BLaER1 (cell line): ENCODE measurements around the gene MRPS18A.

Source experiments
- H3K27ac ChIP-seq: shearing (Covaris generic); formaldehyde crosslinking; 2 replicates; pipeline ENCODE4 v1.8.1; 2022
- H3K27me3 ChIP-seq: shearing (Covaris generic); formaldehyde crosslinking; 2 replicates; pipeline ENCODE4 v1.8.1; 2022
- H3K36me3 ChIP-seq: shearing (Covaris generic); formaldehyde crosslinking; 2 replicates; pipeline ENCODE4 v1.8.1; 2022
- H3K4me1 ChIP-seq: shearing (Covaris generic); formaldehyde crosslinking; 2 replicates; pipeline ENCODE4 v1.8.1; 2022
- H3K4me2 ChIP-seq: shearing (Covaris generic); formaldehyde crosslinking; 2 replicates; pipeline ENCODE4 v1.8.1; 2022
- H3K4me3 ChIP-seq: shearing (Covaris generic); formaldehyde crosslinking; 2 replicates; pipeline ENCODE4 v1.8.1; 2022
- H3K9ac ChIP-seq: shearing (Covaris generic); formaldehyde crosslinking; 2 replicates; pipeline ENCODE4 v1.8.1; 2022
- H3K9me3 ChIP-seq: shearing (Covaris generic); formaldehyde crosslinking; 2 replicates; pipeline ENCODE4 v1.8.1; 2022
- H4K20me1 ChIP-seq: shearing (Covaris generic); formaldehyde crosslinking; 2 replicates; pipeline ENCODE4 v1.8.1; 2022
- Cebpa-rat ChIP-seq: shearing (Covaris generic); IDR thresholded peaks from 2 replicates; pipeline ENCODE4 v1.8.1; 2022

MRPS18A gene

GRCh38 chr6:43717822-43718221 lies 30.2 kb upstream of the MRPS18A start:
- Histone ChIP-seq H3K9me3 (no peaks in the 10 kb centered on the region), H3K4me2 (0 out of 2 replicates have a peak overlapping the region, but pooled peaks have one; percentile 24), H3K4me1 (peaks cover 34% of the 10 kb centered on the region), H3K9ac (no peak overlapping the region), H3K36me3 (no peaks in the 10 kb centered on the region), H3K4me3 (no peak overlapping the region), H4K20me1 (no peaks in the 10 kb centered on the region), H3K27me3 (no peaks in the 10 kb centered on the region), H3K27ac (no peak overlapping the region)
- TF ChIP-seq Cebpa-rat, result no peak

GRCh38 chr6:43717389-43717788 lies 29.8 kb upstream of the MRPS18A start:
- no peaks in the 10 kb centered on the region for H4K20me1 ChIP-seq
- H3K9me3 ChIP-seq, result no peaks in the 10 kb centered on the region
- H3K4me2 ChIP-seq, result 0 out of 2 replicates have a peak overlapping the region, but pooled peaks have one; percentile 24
- H3K4me3 ChIP-seq, result no peak overlapping the region
- H3K9ac ChIP-seq, result no peak overlapping the region
- no peak overlapping the region for H3K27ac ChIP-seq
- H3K4me1 ChIP-seq, result peaks cover 34% of the 10 kb centered on the region
- no peak for TF ChIP-seq Cebpa-rat
- H3K36me3 ChIP-seq, result no peaks in the 10 kb centered on the region
- H3K27me3 ChIP-seq, result no peaks in the 10 kb centered on the region

DNA sequence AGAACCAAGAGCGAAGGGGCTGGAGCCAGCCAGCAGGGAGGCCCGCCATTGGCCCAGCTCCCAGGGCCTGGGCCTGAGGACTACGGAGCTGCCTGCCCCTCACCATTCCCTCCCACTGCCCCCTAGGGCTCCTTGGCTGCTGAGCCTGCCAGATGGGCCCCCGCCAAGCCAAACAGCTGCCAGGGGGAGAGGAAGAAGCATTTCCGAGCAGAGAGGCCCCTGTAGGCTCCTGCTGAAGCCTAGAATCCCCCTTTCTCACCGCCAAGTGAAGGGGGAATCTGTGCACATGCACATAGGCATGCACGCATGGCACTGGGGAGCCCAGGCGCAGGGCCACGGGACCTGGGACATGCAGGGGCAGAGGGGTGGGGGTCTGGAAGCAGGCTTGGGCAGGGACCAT lies 28.5 kb upstream of the MRPS18A start:
- no peak overlapping the region for H3K9ac ChIP-seq
- H4K20me1 ChIP-seq, result no peaks in the 10 kb centered on the region
- H3K36me3 ChIP-seq, result no peaks in the 10 kb centered on the region
- no peak overlapping the region for H3K27ac ChIP-seq
- H3K9me3 ChIP-seq, result no peaks in the 10 kb centered on the region
- peaks cover 34% of the 10 kb centered on the region for H3K4me1 ChIP-seq
- H3K4me2 ChIP-seq, result no peak overlapping the region
- H3K4me3 ChIP-seq, result no peak overlapping the region
- TF ChIP-seq Cebpa-rat, result no peak
- no peaks in the 10 kb centered on the region for H3K27me3 ChIP-seq

- Histone ChIP-seq H4K20me1 (no peaks in the 10 kb centered on the region), H3K4me3 (no peak overlapping the region), H3K27me3 (no peaks in the 10 kb centered on the region), H3K4me2 (peak overlapping the region; percentile 42), H3K9ac (no peak overlapping the region), H3K9me3 (no peaks in the 10 kb centered on the region), H3K36me3 (no peaks in the 10 kb centered on the region), H3K27ac (no peak overlapping the region), H3K4me1 (peaks cover 34% of the 10 kb centered on the region)
- TF ChIP-seq Cebpa-rat, result no peak
Observed at GRCh38 chr6:43715056-43715788, 27.6 kb upstream of the MRPS18A start.

DNA sequence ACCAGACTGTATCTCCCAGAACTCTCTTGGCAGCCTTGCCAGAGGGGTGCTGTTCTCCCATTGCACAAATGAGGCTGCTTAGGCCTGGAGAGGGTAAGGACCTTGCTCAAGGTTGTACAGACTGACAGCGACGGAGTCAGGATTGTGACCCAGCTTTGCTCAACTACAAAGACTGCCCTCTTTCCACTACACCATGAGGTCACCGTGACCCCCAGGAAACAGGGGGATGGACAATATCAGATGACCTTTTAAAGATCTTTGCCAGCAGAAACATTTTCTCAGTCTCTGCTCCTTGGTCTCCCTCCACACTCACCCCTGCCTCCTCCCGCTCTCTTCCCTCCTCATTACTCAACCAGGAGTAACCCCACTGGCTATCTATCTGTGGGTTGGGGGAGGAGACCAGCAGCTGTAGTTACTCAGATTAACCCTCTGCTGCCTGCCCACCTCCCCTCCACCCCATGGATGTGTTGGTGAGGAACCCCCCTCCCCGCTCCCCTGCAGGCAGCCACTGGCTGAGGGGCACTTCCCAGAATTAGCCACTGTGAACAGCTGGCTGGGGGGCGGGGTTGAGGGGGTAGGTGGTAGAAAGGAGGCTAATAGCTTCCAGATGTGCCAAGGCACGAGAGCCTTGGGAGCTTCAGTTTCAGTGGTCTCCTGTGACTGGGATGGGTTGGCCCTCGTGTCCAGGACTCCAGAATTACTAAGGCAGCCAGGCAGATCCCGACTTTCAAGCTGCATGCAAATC lies 26.9 kb upstream of the MRPS18A start:
- TF ChIP-seq Cebpa-rat, result no peak
- Histone ChIP-seq H3K4me3 (no peak overlapping the region), H3K27ac (no peak overlapping the region), H3K9me3 (no peaks in the 10 kb centered on the region), H3K4me2 (peak overlapping the region; percentile 42), H4K20me1 (no peaks in the 10 kb centered on the region), H3K9ac (no peak overlapping the region), H3K36me3 (no peaks in the 10 kb centered on the region), H3K4me1 (peaks cover 34% of the 10 kb centered on the region), H3K27me3 (no peaks in the 10 kb centered on the region)

DNA sequence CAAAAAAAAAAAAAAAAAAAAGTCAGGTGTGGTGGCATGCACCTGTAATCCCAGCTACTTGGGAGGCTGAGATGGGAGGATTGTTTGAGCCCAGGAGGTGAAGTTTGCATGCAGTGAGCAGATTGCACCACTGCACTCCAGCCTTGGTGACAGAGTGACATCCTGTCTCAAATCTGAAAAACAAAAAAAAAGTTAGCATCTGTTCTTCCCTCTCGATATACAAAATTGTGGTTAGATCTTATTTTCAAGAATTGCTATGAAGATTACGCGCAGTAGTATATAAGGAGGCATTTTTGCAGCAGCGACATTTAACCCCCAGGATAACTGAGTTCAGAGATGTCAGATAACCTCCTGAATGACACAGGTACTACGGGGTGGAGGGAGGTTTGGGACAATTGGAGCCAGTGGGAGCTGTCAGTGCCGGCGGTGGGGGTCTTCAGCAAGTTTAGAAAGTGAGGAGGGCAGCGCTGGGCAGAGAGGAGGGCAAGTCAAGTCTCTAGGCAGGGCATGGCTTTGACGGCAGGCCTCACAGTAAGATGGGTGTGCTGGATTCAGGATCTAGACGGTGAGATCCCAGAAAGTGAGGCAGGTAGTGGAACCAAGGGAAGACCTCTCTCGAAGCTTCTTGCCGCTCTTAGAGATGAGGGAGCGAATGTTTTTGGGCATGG lies 26.2 kb upstream of the MRPS18A start:
- Histone ChIP-seq H3K9ac (no peak overlapping the region), H4K20me1 (no peaks in the 10 kb centered on the region), H3K27ac (no peak overlapping the region), H3K4me3 (no peak overlapping the region), H3K9me3 (no peaks in the 10 kb centered on the region), H3K4me1 (peaks cover 34% of the 10 kb centered on the region), H3K4me2 (peak overlapping the region; percentile 42; the same call in 1 of the 2 replicates), H3K36me3 (no peaks in the 10 kb centered on the region), H3K27me3 (no peaks in the 10 kb centered on the region)
- no peak for TF ChIP-seq Cebpa-rat

DNA sequence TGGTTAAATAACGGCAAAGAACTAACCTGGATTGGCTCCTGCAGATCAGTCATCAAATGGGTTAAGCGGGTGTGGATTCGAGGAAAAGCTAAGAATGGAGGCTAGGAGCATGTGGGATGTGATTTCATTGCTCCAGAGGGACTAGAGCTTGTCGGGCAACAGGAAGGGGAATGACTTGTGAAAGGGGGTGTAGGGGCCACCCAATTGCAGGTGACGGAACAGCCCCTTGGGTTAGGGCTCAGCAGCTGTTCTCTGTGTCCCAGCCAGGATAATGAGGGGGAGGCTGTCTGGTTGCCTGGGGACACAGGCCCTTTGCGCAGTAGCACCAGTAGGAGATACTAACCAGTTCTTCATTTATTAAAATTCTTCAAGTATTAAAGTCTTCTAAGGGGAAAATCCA lies 25.0 kb upstream of the MRPS18A start:
- no peaks in the 10 kb centered on the region for H3K36me3 ChIP-seq
- H3K27me3 ChIP-seq, result no peaks in the 10 kb centered on the region
- H3K9ac ChIP-seq, result no peak overlapping the region
- no peaks in the 10 kb centered on the region for H4K20me1 ChIP-seq
- no peak overlapping the region for H3K27ac ChIP-seq
- TF ChIP-seq Cebpa-rat, result no peak
- no peaks in the 10 kb centered on the region for H3K9me3 ChIP-seq
- no peak overlapping the region for H3K4me2 ChIP-seq
- peaks cover 29% of the 10 kb centered on the region for H3K4me1 ChIP-seq
- H3K4me3 ChIP-seq, result no peak overlapping the region

DNA sequence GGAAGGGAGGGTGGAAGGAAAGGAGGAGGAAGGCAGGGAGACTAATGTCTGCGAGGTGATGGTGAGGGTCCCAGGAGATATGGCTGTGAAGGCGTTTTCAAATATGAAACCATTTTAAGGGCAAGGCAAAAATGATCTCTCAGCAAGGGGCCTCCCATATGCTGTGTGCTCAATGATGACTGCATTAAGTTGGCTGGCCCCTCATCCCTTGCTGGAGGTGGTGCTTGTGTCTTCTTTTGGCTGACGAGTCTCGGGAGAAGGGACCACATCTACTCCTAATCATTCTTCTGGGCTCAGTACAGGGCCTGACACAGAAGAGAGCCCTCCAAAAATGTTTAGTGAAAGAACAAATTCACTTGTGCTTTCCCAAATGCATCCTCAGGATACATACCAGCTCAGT lies 23.0 kb upstream of the MRPS18A start:
- H3K4me2 ChIP-seq, result no peak overlapping the region
- no peak overlapping the region for H3K27ac ChIP-seq
- H3K27me3 ChIP-seq, result no peaks in the 10 kb centered on the region
- H3K9me3 ChIP-seq, result no peaks in the 10 kb centered on the region
- no peak overlapping the region for H3K9ac ChIP-seq
- no peak overlapping the region for H3K4me3 ChIP-seq
- no peaks in the 10 kb centered on the region for H4K20me1 ChIP-seq
- no peak for TF ChIP-seq Cebpa-rat
- H3K4me1 ChIP-seq, result peaks cover 33% of the 10 kb centered on the region
- no peaks in the 10 kb centered on the region for H3K36me3 ChIP-seq

DNA sequence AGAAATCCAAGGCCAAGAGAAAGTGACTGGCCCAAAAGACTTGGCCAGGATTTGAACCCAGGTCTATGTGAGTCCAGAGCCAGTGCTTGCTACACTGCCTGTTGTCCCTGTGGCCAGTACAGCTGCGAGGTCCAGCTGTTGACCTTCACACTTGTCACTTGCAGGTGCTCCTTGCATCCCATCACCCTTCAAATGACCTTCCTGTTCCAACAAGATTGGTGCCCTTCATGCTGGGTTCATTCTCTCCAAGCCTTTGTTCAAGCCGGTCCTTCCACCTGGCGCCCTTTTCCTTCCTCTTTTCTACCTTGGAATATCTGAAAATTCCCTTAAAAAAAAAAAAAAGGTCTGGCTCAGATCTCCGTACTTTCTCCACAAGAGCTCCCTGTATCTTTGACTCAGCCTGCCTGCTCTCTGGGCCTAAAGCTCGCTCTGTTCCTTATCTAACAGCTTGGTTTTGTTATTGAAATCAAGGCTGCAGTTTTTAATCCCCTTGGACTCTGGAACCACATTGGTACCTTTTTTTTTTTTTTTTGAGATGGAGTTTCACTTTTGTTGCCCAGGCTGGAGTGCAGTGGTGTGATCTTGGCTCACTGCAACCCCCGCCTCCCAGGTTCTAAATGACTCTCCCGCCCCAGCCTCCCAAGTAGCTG lies 22.2 kb upstream of the MRPS18A start:
- H3K9ac ChIP-seq, result no peak overlapping the region
- TF ChIP-seq Cebpa-rat, result no peak
- H3K27ac ChIP-seq, result no peak overlapping the region
- peaks cover 33% of the 10 kb centered on the region for H3K4me1 ChIP-seq
- H3K9me3 ChIP-seq, result no peaks in the 10 kb centered on the region
- no peak overlapping the region for H3K4me2 ChIP-seq
- no peak overlapping the region for H3K4me3 ChIP-seq
- no peaks in the 10 kb centered on the region for H4K20me1 ChIP-seq
- no peaks in the 10 kb centered on the region for H3K36me3 ChIP-seq
- H3K27me3 ChIP-seq, result no peaks in the 10 kb centered on the region
